Lung (tissue), 12 donors: ENCODE data around the gene ELAC2. TPM values are rescaled to one million over a fixed set of nuclear protein-coding genes. Genes with fewer than 3 reads are reported as not detected.

Experiments used
- ATAC-seq: fragments of 200-7000 bp; cut with Tn5 transposase; one replicate; pipeline ENCODE4 v1.9.1; 2020; ENCODE audit warnings: moderate number of reproducible peaks; ENCODE audit not compliant: insufficient read depth, low FRiP score
- DNase-seq, 3 donors: peaks; one replicate each; pipeline ENCODE4 v3.0.0-alpha.2; 2013 to 2017
- H3K27ac ChIP-seq, 2 donors: one replicate each; pipeline ENCODE4 v1.5.1; 2013; ENCODE audit warnings: mild to moderate bottlenecking in 2 of 2, moderate library complexity in 2 of 2, control low read depth in 1 of 2, inconsistent platforms in 1 of 2, low read depth in 1 of 2, low read length in 1 of 2
- H3K27me3 ChIP-seq, 3 donors: one replicate each; pipeline ENCODE4 v1.5.1; 2013; ENCODE audit warnings: low read length in 2 of 3; ENCODE audit not compliant: control insufficient read depth in 3 of 3, insufficient read depth in 3 of 3
- H3K36me3 ChIP-seq, 4 donors: one replicate each; pipeline ENCODE4 v1.5.1; 2013; ENCODE audit warnings: low read length in 4 of 4, mild to moderate bottlenecking in 1 of 4, moderate library complexity in 1 of 4; ENCODE audit not compliant: control insufficient read depth in 4 of 4, insufficient read depth in 4 of 4
- H3K4me1 ChIP-seq, 5 donors: one replicate each; pipeline ENCODE4 v1.5.1; 2013; ENCODE audit warnings: low read length in 5 of 5, mild to moderate bottlenecking in 2 of 5, moderate library complexity in 1 of 5; ENCODE audit not compliant: control insufficient read depth in 5 of 5, insufficient read depth in 5 of 5
- H3K4me3 ChIP-seq: one replicate; pipeline ENCODE4 v1.5.1; 2013; ENCODE audit warnings: mild to moderate bottlenecking, control low read depth, moderate library complexity
- H3K9ac ChIP-seq, 2 donors: one replicate each; pipeline ENCODE4 v1.5.1; 2013; ENCODE audit warnings: low read length in 2 of 2, control low read depth in 1 of 2; ENCODE audit not compliant: insufficient read depth in 1 of 2
- H3K9me3 ChIP-seq, 4 donors: one replicate each; pipeline ENCODE4 v1.5.1; 2013; ENCODE audit warnings: low read length in 3 of 4, mild to moderate bottlenecking in 1 of 4, moderate library complexity in 1 of 4; ENCODE audit not compliant: control insufficient read depth in 4 of 4, insufficient read depth in 3 of 4
- WGBS, 2 donors: extraction: QIAGEN DNeasy Blood & Tissue Kit; methylation state at CpG; one replicate each; pipeline ENCODE4 v1.1.7; 2013; 5-methylcytosine and 5-hydroxymethylcytosine counted together
- polyA plus RNA-seq, 2 donors: library from polyadenylated mRNA; stranded (reverse); fragments of 200-250 nt; gene quantifications; one replicate each; pipeline ENCODE4 v1.2.1, GENCODE V29; 2013
- total RNA-seq, 2 donors: library from RNA; depleted of rRNA in 1 of 2; stranded (reverse); fragments of >200 nt in 1 of 2; gene quantifications; one replicate each; pipeline ENCODE4 v1.2.1, GENCODE V29; 2014 to 2021
- TF ChIP-seq, protein P1 (sequence below): IDR thresholded peaks from 2 replicates; pipeline ENCODE4 v1.5.1; 2012; ENCODE audit warnings: mild to moderate bottlenecking; ENCODE audit errors: control extremely low read depth, extremely low read depth
- donor health status: control.
- donor health status: control.
- donor health status: Bipolar disorder and iron deficiency.
- donor health status: healthy.
- donor health status: DM: yes; HTN: yes; CAD: no.

The ELAC2 gene
- total and polyA plus RNA-seq, 4 donors = 24.1 to 76.4 (median 45.5) TPM

DNA sequence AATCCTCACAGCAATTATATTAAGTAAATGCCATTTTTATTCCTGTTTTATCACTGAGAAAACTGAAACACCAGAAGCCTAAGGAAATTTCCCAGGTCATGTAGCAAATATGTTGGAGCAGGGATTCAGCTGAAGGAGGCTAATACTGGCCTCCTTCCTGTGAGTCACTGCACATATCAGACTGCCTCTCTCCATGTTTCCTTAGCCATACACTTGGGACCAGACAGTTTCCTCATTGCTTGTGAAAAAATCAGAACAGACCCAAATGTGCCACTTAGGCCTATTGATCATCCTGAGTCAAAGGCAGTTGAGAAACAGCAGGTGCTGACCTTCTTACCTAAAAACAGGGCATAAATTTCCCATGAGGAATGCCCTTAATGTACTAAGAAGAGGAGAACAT lies 18.9 kb upstream of the ELAC2 start:
- H3K27ac ChIP-seq = no peak overlapping the region
- H3K9ac ChIP-seq = no peak overlapping the region
- peaks cover 0 to 4% (median under 1%) of the 10 kb centered on the region in 4 donors for H3K9me3 ChIP-seq
- no peak overlapping the region for H3K4me3 ChIP-seq
- H3K36me3 ChIP-seq = no peaks in the 10 kb centered on the region
- H3K27me3 ChIP-seq = peaks cover 0 to 13% (median 4%) of the 10 kb centered on the region in 3 donors
- H3K4me1 ChIP-seq = peaks cover 0 to 2% (median 0%) of the 10 kb centered on the region in 5 donors
- TF ChIP-seq, protein P1, sequence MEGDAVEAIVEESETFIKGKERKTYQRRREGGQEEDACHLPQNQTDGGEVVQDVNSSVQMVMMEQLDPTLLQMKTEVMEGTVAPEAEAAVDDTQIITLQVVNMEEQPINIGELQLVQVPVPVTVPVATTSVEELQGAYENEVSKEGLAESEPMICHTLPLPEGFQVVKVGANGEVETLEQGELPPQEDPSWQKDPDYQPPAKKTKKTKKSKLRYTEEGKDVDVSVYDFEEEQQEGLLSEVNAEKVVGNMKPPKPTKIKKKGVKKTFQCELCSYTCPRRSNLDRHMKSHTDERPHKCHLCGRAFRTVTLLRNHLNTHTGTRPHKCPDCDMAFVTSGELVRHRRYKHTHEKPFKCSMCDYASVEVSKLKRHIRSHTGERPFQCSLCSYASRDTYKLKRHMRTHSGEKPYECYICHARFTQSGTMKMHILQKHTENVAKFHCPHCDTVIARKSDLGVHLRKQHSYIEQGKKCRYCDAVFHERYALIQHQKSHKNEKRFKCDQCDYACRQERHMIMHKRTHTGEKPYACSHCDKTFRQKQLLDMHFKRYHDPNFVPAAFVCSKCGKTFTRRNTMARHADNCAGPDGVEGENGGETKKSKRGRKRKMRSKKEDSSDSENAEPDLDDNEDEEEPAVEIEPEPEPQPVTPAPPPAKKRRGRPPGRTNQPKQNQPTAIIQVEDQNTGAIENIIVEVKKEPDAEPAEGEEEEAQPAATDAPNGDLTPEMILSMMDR = no peak
- no peak for DNase-seq
- no peak for ATAC-seq

GRCh38 chr17:13035420-13035819 lies 17.6 kb upstream of the ELAC2 start:
- Histone ChIP-seq H3K27me3 (peaks cover 0 to 4% (median 4%) of the 10 kb centered on the region in 3 donors), H3K36me3 (no peaks in the 10 kb centered on the region), H3K9ac (no peak overlapping the region), H3K9me3 (peaks cover 0 to 4% (median under 1%) of the 10 kb centered on the region in 4 donors), H3K27ac (no peak overlapping the region), H3K4me1 (peaks cover 0 to 10% (median 6%) of the 10 kb centered on the region in 5 donors), H3K4me3 (no peak overlapping the region)
- TF ChIP-seq, protein P1 = no peak
- WGBS, 2 donors = 96 to 97% methylated on average over 1 of the region's 1 CpG
- DNase-seq (no peak), ATAC-seq (no peak)

GRCh38 chr17:13031718-13032350 lies 14.0 kb upstream of the ELAC2 start:
- Histone ChIP-seq H3K4me3 (no peak overlapping the region), H3K27me3 (no peaks in the 10 kb centered on the region), H3K4me1 (peaks cover 0 to 18% (median 10%) of the 10 kb centered on the region in 5 donors), H3K27ac (no peak overlapping the region), H3K9ac (no peak overlapping the region), H3K9me3 (peaks cover 0 to 3% (median under 1%) of the 10 kb centered on the region in 4 donors), H3K36me3 (no peaks in the 10 kb centered on the region)
- ATAC-seq (peak; percentile 76), DNase-seq (peak; percentile 53 to 59 (median 59))
- TF ChIP-seq, protein P1 = peak; percentile 36
- 41 to 42% methylated on average over 16 of the region's 16 CpGs for WGBS, 2 donors
